Head of caudate nucleus (tissue), 42 donors: ENCODE results near the gene TNRC6C.

Source experiments
- DNase-seq, 42 donors: peaks; one replicate each; pipeline versions ENCODE4 v3.0.0 to v3.0.0-alpha.2; 2020 to 2021; ENCODE audit warnings: mixed read lengths in 7 of 42
- intact Hi-C: fragments of 100-400 bp; cut with DNase I; formaldehyde crosslinking; loops from one replicate; pipeline ENCODE4 v1.15.0; 2022

The TNRC6C gene

GRCh38 chr17:78125138-78125913 is 166.8 kb downstream of the TNRC6C start:
- intact Hi-C loops: loop anchor here (5.0 kb wide), 1 partner anchor 47 kb away; no protein-coding TSS in a partner anchor
- peak in 1 of 42 donors; percentile 30 for DNase-seq

- intact Hi-C loops: loop anchor here (5.0 kb wide), 1 partner anchor 46 kb away; no protein-coding TSS in a partner anchor
- DNase-seq: peak in 1 of 42 donors; percentile 35
Measured at GRCh38 chr17:78125976-78126894, 167.7 kb downstream of the TNRC6C start.

- no peak for DNase-seq
- intact Hi-C loops: loop anchor here (5.0 kb wide), 1 partner anchor 45 kb away; no protein-coding TSS in a partner anchor
Measured at GRCh38 chr17:78126895-78127238, 168.4 kb downstream of the TNRC6C start.

GRCh38 chr17:78127239-78127887 is 168.9 kb downstream of the TNRC6C start:
- DNase-seq: peak; percentile 80 to 96 (median 90)
- intact Hi-C loops: loop anchor here (5.0 kb wide), 1 partner anchor 45 kb away; no protein-coding TSS in a partner anchor

GRCh38 chr17:78127888-78128550 is 169.5 kb downstream of the TNRC6C start:
- DNase-seq: peak in 22 of 42 donors; percentile 34 to 81 (median 59)
- intact Hi-C loops: loop anchor here (1.0 to 5.0 kb wide), 2 partner anchors 13 to 44 kb away; no protein-coding TSS in a partner anchor

GRCh38 chr17:78128551-78129350 is 170.2 kb downstream of the TNRC6C start, which contains the start of gene TMC6:
Gene TMC6, minus strand, starts transcription at chr17:78128755. Its CDS starts 1,923 bp downstream, at chr17:78126832.
- intact Hi-C loops: loop anchor here (1.0 to 5.0 kb wide), 2 partner anchors 13 to 44 kb away; no protein-coding TSS in a partner anchor
- DNase-seq: peak in 32 of 42 donors; percentile 40 to 83 (median 61)

GRCh38 chr17:78129351-78130089 is 171.0 kb downstream of the TNRC6C start:
- intact Hi-C loops: loop anchor here (5.0 kb wide), 1 partner anchor 43 kb away; no protein-coding TSS in a partner anchor
- DNase-seq: no peak

- DNase-seq: no peak
- intact Hi-C loops: no loop called here
Measured at GRCh38 chr17:78130090-78130436, 171.6 kb downstream of the TNRC6C start.

GRCh38 chr17:78130437-78131101 is 172.1 kb downstream of the TNRC6C start, which contains the start of gene TMC8:
Gene TMC8, plus strand, starts transcription at chr17:78130771. Its CDS starts 818 bp downstream, at chr17:78131589.
- intact Hi-C loops: no loop called here
- peak in 6 of 42 donors; percentile 35 to 69 (median 56) for DNase-seq

- intact Hi-C loops: no loop called here
- peak; percentile 54 to 91 (median 76) for DNase-seq
Measured at GRCh38 chr17:78131172-78132083, 172.9 kb downstream of the TNRC6C start.

- peak in 2 of 42 donors; percentile 33 to 47 for DNase-seq
- intact Hi-C loops: no loop called here
Measured at GRCh38 chr17:78132084-78132676, 173.7 kb downstream of the TNRC6C start.

GRCh38 chr17:78132767-78133178 is 174.3 kb downstream of the TNRC6C start:
- intact Hi-C loops: no loop called here
- peak in 6 of 42 donors; percentile 28 to 66 (median 54) for DNase-seq

- intact Hi-C loops: no loop called here
- DNase-seq: no peak
Measured at GRCh38 chr17:78133179-78133951, 174.9 kb downstream of the TNRC6C start.
